GM21529 (cell line): ENCODE measurements around the gene GTF3C6.
"Not testable (repeated sequence)": the region's sequence is repeated elsewhere in the genome, so short reads cannot be mapped to it uniquely, and the experiment has no call there.

Source experiments
- ATAC-seq: cut with Tn5 transposase; IDR thresholded peaks from one replicate; pipeline ENCODE4 v1.9.1; 2021; ENCODE audit not compliant: unreplicated experiment

Gene GTF3C6, protein sequence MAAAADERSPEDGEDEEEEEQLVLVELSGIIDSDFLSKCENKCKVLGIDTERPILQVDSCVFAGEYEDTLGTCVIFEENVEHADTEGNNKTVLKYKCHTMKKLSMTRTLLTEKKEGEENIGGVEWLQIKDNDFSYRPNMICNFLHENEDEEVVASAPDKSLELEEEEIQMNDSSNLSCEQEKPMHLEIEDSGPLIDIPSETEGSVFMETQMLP

GRCh38 chr6:110958329-110959192 lies at the start of gene GTF3C6:
Gene GTF3C6, plus strand, starts transcription at chr6:110958706. Its CDS starts 64 bp downstream, at chr6:110958770.
- peak; percentile 98 for ATAC-seq

GRCh38 chr6:110930781-110931180 lies 27.7 kb upstream of the GTF3C6 start:
- ATAC-seq = no peak

DNA sequence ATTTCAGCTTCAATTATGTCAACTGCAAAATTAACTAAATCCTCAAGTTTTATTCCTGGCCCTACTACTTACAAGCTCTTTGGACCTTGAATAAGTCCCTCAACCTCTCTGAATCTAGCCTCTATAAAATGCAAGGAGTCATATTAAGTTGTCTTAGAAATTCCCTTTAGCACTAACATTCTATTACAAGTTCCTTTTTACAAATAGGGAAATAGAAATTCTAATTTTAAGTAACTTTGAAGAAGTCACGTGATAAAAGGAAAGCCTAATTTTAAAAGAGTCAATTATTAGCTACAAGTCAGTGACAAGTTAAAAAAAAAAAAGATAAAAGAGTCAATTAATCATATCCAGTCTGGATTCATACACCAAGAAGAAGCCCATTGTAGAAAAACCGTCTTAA lies 24.6 kb upstream of the GTF3C6 start:
- no peak for ATAC-seq

DNA sequence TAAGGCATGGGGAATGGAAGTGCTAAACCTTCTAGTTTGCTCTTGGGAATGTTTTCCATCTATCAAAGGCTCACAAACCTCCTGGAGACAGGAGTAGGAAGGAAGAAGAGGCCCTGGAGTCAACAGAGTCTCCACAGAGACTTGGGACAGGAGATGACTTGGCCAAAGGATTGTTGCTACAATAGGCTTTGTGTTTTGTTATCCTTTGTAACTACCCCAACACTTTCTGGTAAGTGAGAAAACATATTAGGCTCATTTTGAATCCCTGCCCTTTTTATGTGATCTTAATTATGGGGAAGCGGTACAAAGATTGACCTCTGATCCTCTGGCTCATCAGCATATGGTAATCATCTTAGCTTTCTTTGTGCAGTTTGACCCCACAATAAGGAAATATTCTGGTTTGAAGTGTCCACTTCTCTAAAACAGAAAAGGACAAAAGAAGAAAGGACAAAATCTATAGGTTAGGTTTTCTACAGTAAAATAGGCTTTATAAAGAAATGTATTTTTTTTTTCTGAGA lies 24.1 kb upstream of the GTF3C6 start:
- ATAC-seq = no peak

DNA sequence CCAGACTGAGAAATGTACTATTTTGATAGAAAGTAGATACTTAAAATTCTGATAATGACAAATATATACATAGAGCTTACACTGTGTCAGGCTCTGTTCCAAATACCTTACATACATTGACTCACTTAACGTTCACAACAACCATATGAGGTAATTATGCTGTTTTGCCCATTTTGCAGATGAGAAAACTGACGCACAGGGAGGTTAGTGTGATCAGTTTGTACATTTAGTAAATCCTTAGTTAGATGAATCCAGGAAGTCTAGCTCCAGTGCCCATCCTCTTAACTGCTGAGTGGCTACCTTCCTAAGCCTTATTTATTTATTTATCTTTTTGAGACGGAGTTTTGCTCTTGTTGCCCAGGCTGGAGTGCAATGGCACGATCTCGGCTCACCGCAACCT lies 23.3 kb upstream of the GTF3C6 start:
- ATAC-seq = no peak

DNA sequence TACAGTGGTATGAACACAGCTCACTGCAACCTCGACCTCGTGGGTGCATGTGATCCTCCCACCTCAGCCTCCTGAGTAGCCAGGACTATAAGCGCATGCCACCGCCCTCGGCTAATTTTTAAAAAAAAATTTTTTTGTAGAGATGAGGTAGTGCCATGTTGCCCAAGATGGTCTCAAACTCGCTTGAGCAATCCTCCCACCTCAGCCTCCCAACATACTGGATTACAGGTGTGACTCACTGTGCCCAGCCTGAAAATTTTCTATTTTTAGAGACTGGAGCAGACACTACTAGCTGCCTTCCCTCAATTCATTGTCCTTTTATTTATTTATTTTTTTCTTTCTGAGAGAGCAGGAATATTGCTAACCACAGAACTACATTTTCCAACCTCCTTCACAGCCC lies 20.3 kb upstream of the GTF3C6 start:
- no peak for ATAC-seq

DNA sequence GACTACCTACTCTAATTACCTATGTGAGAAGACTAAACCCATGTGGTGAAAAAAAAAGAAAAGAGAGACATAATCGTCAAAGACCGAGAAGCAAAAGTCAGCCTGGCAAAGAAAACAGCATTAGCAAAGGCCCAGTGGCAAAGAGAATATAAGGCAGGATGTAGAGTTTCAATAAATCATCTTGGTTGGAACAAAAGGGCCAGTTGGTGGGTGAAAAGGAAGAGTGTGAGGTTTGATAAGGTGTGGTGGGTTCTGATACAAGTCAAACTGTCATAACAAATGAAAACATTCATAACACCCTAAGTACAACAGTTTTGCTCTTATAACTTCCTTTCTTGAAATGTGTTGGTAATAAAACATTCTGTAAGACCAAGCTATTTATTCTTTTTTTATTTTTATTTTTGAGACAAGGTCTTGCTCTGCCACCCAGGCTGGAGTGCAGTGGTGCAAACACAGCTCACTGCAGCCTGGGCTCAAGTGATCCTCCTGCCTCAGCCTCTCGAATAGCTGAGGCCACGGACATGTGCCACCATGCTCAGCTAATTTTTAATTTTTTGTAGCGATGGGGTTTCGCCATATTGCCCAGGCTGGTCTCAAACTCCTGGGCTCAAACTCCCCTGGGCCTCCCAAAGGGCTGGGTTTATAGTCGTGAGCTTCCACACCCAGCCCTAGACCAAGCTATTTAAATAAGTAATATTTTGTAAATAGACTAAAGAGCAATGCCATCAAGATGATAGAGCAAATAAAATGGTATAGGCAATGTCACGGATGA lies 18.9 kb upstream of the GTF3C6 start:
- no peak for ATAC-seq

DNA sequence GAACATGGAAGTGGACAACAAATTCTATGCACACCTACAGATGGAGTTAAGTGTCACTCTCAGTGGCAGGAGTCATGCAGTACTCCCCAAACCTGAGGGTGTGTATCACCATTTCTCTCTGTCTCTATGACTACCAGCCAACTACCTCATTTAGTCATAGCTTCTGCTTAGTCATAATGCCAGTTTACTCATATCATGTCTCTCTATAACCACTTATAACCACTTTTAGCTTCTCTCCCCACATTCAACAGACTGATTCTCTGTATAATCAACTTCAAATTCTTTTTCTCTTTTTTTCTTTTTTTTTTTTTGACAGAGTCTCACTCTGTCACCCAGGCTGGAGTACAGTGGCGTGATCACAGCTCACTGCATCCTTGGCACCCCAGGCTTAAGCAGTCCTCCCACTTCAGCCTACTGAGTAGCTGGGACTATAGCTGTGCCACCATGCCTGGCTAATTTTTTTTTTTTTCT lies 13.8 kb upstream of the GTF3C6 start:
- peak; percentile 100 for ATAC-seq

DNA sequence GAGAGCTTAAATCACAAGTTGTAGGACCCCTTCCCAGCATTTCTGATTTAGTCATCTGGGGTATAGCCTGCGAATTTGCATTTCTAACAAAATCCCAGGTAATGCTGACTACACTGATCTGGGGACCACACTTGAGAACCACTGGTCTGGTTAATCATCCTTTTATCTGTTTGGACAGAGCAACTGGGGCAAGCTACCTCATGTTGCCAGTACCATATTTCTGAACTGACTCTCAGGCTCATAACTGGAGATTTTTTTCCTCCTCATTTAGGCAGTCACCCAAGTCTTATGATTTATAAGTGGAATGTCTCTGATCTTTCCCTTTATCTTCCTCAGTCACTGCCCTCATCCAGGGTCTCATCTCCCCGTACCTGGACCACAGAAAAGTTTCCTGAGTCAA lies 12.0 kb upstream of the GTF3C6 start:
- ATAC-seq = no peak

DNA sequence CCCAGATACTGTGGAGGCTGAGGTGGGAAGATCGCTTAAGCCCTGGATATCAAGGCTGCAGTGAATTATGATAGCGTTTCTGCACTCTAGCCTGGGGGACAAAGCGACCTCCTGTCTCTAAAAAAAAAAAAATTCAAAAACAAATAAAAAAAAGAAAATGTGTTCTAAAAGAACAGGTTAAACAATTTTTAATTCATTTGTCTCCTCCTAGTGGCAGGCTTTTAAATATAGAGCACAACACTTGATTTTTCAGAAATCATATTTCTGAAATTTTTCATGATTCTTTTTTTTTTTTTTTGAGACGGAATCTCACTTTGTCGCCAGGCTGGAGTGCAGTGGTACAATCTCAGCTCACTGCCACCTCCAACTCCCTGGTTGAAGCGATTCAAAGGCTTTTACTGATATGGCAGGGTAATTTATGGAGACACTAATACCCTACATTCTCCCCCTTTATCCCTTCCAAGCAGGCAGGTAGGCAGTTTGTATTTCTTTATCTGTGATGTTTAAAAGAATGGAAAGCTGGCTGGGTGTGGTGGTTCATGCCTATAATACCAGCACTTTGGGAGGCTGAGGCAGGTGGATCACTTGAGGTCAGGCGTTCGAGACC lies 8.7 kb upstream of the GTF3C6 start:
- no peak for ATAC-seq

GRCh38 chr6:110950440-110950839 lies 8.1 kb upstream of the GTF3C6 start:
- ATAC-seq = no peak

- no peak for ATAC-seq
Observed at GRCh38 chr6:110951008-110951407, 7.5 kb upstream of the GTF3C6 start.

DNA sequence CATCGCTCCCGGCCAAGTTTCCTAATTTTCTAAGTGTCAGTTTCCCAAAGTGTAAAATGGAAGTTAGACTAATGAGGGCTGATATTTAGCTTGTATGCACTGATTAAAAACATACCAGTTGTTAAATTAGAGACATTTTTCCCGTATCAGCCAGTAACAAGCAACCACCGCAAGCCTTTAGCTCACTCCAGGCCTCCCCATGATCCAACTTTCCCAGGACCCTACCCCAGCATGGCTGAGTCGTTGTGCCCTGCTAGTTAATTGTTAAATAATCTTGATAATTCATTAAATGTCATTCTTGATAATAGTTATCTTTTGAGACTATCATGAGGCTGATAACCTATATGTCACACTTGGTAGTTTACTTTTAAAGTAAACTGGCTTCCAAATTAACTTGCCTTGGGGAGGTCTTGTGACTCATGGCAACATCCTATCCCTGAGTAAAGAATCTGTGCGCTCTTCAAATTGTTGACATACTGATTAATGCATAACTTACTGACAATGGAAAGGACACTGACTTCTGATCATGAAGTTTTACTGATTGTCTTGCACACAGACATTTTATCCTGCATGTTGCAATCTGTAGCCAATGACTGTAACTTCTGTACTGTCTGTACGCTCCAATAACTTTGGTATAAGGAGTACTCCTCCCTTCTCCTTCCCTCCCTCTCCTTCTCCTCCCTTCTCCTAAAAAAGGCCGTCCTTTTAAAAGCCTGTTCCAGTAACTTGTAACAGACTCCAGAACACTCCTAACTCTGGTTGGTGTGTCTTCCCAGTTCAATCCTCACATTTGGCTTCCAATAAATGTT lies 6.3 kb upstream of the GTF3C6 start:
- ATAC-seq = no peak

- no peak for ATAC-seq
Observed at GRCh38 chr6:110953633-110954303, 4.7 kb upstream of the GTF3C6 start.

GRCh38 chr6:110960014-110960390 lies 1.5 kb downstream of the GTF3C6 start:
- no peak for ATAC-seq

- not testable (repeated sequence) for ATAC-seq
Observed at GRCh38 chr6:110962636-110963035, 4.1 kb downstream of the GTF3C6 start.

GRCh38 chr6:110965629-110966229 lies 7.2 kb downstream of the GTF3C6 start:
- ATAC-seq = no peak

DNA sequence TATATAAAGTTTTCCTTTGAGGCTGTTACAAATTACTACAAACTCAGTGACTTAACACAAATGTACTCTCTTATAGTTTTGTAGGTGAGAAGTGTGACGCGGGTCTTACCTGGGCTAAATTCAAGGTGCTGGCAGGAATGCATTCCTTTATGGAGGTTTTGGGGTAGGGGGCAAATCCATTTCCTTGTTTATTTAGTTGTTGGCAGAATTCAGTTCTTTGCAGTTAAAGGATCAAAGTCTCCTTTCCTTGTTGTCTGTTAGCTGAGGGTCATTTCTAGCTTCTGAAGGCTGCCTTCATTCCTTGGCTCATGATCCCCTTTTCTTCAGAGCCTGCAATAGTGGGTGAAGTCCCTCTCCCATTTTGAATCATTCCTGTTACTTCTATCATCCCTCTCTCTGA lies 10.2 kb downstream of the GTF3C6 start:
- not testable (repeated sequence) for ATAC-seq

GRCh38 chr6:110971468-110971867 lies 13.0 kb downstream of the GTF3C6 start:
- ATAC-seq = no peak
